ENCODE measurements around the gene KRTAP24-1.

The KRTAP24-1 gene

DNA sequence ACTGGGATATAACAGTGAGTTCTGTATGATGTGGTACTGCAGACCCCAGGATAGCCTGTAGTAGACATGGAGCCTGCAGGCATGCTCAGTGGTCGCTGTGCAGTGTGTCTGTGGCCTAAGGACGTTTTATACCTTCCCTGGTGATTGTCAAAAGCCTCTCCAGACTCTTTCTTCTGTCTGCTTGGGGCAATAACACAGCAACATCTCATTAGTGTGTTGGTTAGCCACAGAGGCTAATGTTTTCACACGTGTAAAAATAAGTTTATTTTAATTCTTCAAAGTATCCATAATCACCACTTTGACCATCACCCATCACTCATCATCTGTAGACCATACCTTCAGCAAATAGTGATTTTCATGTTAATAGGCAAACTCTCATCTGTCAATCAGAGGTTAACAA is at the start of gene KRTAP24-1:
Gene KRTAP24-1 (minus strand): TSS at position 101 of the 400 bp plus-strand sequence. CDS start 18 bp downstream, at position 83.
- DNase-seq = no peak

DNA sequence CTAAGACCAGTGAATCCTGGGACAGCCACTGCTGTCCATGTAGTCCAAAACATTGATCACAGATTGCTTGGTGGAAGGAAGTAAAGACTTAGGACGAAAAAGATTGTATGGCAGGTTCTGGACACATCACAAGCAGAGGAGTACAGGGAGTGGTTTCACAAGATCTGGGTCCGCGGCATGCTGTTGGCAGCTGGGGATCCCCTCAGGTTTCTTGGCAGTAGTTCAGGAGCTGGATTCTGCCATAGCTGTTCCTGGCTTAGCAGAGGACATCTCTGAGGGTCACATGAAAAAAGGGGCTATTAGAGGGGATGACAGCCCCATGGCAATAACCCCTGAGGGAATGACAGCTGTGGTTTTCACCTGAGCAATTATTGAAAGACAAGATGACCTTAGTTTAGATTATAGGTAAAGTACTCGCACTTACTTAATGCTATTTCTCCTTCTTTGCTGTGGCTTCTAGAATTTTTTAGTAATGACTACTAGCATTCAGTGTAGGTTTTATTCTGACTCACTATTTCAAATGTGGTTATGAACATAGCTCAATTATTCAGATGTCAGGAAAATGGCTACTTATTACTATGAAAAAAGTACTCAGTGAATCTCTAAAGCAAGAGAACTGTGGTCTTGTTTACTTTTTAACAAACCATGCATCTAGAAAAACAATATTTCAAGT is 46.6 kb upstream of the KRTAP24-1 start:
- no peak for DNase-seq

DNA sequence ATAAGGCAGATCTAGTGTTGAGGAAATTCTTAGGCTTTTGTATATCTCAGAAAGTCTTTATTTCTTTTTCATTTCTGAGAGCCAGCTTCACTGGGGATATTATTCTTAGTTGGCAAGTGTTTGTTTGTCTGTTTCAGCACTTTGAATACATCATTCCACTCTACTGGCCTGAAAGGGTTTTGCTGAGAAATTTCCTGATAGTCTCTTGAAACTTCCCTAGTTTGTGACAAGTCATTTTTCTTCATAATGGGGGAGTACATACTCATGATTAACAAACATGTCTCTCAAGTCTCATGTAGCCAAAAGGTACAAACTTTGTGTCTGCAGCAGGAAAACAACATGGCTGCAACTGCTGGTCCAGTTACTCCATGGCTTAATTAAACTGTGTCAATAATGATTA is 43.6 kb upstream of the KRTAP24-1 start:
- no peak for DNase-seq

- DNase-seq = no peak
Observed at GRCh38 chr21:30320215-30320614, 37.5 kb upstream of the KRTAP24-1 start, which contains the start of gene KRTAP26-1. Gene KRTAP26-1, minus strand, starts transcription at chr21:30320315. Its CDS starts 280 bp downstream, at chr21:30320035.

DNA sequence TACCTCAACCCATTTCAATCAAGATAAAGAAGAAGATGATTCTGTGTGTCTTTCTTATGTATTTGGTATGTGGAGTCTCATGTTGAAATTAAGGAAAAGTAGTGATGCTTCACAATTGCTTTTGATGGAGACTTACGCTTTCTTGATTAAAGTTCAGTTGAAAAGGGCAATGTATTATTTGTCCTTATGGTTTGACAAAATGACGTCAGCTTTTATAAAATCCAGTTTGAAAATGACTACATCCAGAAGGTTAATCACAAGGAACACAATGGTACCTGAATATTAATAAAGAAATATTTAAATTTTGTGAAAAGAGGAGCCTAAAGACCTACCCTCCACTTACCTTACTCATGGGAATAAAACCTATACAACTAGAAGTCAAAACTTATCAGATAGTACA is 33.0 kb upstream of the KRTAP24-1 start:
- no peak for DNase-seq

DNA sequence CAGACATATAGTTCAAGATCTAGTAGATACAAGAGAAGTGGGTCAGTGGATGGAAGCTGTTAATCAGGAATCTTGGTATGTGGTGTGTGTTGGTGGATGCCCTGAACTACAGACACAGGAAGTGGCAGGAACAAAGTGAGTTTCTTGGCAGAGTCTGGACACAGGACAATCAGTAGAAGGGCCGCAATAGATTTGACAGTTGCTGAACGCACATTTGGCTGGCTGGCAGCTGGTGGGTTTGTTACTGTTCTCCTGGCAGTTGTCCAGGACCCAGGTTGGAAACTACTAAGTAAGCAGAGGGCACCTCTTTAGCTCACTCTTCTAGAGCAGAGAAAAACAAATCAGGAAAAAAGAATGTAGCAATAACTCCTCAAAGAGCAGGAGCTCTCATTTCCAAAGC is 24.1 kb upstream of the KRTAP24-1 start:
- DNase-seq = no peak

GRCh38 chr21:30305136-30305535 is 22.4 kb upstream of the KRTAP24-1 start:
- DNase-seq = no peak

GRCh38 chr21:30289215-30289614 is 6.5 kb upstream of the KRTAP24-1 start, which contains the start of gene KRTAP25-1:
Gene KRTAP25-1, minus strand, starts transcription at chr21:30289514. Its CDS starts 24 bp downstream, at chr21:30289490.
- DNase-seq = no peak

GRCh38 chr21:30271611-30272010 is 11.1 kb downstream of the KRTAP24-1 start:
- no peak for DNase-seq

DNA sequence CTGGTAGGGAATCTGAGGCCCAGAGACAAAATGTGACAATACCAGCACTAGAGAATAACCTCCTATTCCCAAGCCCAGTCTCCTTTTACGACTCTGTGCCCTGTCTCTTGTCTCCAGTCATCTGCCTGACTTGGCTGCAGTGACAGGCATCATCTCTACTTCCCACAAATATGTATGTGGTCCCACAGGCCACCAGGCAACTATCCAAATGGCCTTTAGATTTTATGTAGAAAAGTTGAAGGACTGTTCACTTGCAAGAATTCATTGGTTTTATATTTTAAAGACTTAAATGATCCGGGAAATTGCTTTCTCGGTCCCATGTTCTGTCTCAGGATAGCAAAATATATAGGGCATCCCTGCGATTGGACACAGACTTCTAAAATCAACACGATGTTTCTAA is 11.6 kb downstream of the KRTAP24-1 start:
- DNase-seq = no peak

DNA sequence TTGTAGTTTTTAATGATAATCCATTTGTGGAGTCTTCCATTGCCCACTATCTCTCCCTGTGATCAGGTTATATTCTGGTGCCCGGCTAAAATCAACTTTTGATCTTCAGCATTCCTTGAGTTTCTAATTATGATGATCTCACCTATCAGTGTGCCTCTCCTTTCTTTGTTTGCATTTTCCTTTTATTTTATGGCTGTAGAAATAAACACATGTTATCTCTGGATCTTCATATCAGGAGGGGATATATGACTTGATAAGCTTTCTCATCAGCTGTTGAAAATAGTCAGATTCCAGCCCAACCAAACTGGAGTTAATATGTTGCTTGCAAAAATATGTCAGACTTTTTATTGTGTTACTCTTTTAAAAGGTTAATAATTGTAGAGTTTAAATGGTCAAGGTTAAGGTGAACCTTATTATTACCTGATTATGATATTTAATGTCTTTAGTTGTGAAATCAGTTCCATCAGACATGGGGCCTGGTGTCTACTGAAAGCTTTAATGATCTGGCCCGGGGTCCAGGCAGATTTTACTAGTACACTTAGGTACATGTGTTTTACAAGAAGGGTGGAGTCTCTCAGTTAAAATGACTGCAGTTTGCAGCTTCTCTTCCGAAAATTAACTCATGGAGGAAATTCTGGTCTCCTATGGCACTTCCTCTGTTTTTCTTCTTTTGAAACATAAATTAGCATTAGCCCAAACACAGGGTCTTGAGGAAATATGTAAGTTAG is 12.8 kb downstream of the KRTAP24-1 start:
- DNase-seq = no peak

GRCh38 chr21:30268608-30269197 is 14.0 kb downstream of the KRTAP24-1 start:
- no peak for DNase-seq

DNA sequence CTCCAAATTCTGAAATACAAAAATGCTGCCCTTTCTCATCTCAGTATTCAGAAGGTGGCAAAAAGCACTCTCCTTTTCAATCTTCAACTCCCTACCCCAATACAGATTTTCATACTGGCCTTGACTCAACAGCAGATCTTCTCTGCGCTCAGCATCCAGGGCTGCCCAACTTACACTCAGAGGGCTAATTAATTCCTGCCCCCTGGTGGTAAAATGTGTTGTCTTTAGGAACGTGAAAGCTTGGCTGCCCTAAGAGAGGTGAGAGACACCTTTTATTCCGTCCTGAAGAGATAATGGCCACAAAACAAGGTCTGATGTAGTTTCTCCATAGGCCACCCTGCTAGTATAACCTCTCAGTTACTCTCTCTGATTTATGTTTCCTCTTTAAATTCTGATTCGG is 25.0 kb downstream of the KRTAP24-1 start:
- no peak for DNase-seq

- DNase-seq = no peak
Observed at GRCh38 chr21:30256100-30256499, 26.6 kb downstream of the KRTAP24-1 start.

GRCh38 chr21:30255679-30256078 is 27.1 kb downstream of the KRTAP24-1 start:
- DNase-seq = no peak

DNA sequence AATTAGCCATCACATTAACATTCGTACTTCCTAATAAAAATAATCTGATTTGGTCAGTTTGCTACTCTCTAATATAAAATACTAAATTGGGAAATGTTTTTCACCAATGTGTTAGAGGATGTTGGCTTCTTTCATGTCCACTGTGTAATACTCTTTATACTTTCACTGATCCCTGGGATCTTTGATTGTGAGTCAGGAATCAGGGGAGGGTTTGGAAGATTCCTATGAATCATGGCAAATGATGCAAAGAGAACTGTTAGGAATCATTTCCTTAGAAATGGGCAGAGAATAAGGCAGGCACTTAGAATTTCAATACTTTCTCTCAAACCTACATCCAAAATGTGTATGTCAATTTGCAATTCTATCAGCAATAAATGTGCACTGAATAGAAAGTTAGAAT is 31.0 kb downstream of the KRTAP24-1 start:
- no peak for DNase-seq

DNA sequence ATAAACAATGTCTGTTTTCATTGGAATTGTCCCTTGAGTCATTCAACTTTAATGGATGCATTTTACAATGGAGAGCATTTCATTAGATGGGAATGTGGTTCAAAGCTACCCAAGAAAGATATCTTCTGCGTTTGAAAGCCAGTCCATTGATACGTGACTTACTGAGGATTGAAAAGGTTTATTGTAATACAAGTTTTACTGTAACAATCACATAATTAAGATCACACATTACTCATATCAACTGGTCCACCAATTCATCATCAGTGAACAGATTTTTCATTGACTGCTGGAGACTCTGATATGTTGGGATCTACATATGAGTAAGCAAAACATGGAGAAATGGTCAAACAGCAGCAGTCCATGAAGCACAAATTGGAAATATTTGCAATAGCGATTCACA is 32.8 kb downstream of the KRTAP24-1 start:
- no peak for DNase-seq

DNA sequence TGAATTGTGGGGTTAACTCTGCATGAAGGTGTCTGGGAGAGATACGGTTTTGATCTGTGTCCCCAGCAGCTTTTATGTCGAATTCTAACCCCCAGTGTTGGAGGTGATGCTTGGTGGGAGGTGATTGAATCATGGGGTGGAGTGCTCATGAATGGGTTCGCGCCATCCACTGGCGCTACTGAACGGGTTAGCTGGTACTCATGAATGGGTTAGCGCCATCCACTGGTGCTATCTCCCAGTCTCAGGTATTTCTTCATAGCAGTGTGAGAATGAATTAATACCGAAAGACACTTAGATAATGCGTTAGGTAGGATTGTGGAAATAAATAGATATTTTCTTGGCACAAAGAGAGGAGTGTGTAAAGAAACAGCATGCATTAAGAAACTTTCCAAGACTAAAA is 33.9 kb downstream of the KRTAP24-1 start:
- no peak for DNase-seq

GRCh38 chr21:30245061-30245460 is 37.7 kb downstream of the KRTAP24-1 start:
- DNase-seq = no peak

DNA sequence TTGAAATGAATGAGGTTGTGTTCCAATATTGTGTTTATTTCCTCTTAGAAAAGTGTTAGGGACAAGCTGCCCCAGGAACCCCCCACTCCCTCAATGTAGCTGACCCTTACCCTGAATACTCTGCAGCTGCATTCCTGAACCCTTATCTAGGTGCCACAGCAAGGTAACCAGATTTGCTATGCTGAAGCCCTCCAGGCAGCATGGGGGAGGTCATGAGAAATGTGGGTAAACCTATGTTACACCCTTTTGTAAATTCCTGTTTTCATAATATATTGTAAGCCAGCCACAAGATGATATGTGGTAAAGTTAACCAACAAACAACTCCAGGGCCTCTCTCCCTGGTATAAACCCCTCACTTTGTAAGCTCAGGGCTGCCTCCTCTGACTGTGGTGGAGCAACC is 39.1 kb downstream of the KRTAP24-1 start:
- DNase-seq = no peak

DNA sequence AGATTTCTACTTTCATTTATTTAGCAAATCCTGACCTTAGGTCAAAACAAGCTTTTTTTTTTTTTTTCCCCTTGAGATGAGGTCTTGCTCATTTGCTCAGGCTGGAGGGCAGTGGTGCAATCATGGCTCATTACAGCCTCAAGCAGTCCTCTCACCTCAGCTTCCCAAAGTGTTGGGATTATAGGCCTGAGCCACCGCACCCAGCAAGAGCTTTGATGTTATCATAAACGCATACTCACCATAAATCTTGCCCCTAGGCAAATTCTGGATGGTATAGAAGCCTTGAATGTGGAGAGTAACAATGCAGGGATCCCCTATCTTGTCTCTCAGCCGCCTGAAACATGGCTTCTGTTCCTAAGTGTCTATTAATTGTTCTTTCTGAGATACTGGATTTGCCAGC is 42.1 kb downstream of the KRTAP24-1 start:
- DNase-seq = no peak

DNA sequence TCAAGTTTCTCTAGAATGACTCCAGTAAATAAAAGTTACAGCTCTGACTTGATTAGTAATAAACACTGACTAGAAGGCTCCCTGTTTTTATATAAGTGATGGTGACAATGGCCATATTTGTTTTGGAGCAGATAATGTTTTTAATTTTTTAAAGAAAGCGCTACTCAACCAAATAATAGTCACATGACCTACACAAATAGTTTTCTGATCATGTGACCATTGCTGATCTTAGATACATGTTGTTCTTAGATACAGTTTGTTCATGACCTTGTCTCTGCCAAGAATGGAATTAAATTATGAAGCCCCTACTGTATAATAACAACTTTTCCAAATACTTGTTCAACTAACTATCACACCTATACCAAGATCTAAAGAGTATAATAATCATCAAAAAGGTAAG is 44.6 kb downstream of the KRTAP24-1 start:
- DNase-seq = no peak

DNA sequence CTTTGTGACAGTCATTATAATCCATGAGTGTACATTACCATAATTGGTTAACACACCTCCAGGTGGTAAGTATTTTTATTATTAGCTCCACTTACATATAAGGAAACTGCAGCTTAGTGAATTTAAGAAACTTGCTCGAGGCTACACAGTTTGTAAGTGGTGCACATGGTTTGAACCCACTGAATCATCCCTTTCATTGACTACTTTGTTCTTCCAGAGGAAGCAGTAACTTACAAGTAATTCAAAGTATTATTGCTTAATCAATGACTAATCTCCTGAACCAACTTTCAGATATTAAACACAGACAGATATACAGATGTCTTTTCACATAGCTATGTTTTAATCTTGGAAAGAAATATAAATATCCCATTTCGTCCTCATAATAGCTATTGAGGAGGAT is 48.1 kb downstream of the KRTAP24-1 start:
- no peak for DNase-seq

DNA sequence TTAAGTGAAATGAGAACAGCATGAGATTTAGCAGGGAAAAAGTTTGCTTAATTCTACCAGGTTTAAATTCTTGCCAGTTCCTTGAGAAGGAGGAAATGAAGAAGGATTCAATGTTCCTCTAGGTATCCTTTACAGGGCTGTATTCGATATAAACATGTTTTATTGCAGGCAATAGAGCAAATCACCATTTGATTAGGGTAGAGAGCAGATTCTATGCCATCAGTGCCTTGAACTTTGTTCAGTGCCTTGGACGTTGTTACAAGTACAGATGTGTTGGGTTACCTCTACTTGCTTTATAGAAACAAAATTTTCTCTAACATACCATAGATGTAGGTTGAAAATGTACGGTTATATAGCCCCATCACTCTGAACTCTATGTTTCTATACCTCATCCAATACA is 48.7 kb downstream of the KRTAP24-1 start:
- DNase-seq = no peak

All from activated T-cell treated with anti-CD3 and anti-CD28 coated beads, Interleukin-2, amount 50 U/mL, for 48 hours (primary cell).